Measurements from ENCODE around the gene STAT6. TPM values are rescaled to one million over a fixed set of nuclear protein-coding genes. Genes with fewer than 3 reads are reported as not detected.

The STAT6 gene
- total RNA-seq, 1 donor from 2014 or later: 12.9 TPM

GRCh38 chr12:57087010-57087690 is 24.0 kb downstream of the STAT6 start:
- H3K27me3 Mint-ChIP-seq (ENCODE audit: insufficient read depth, low read depth): peaks cover 7% of the 10 kb centered on the region
- Histone ChIP-seq H3F3A (ENCODE audit: low read depth) (peaks cover 44% of the 10 kb centered on the region), H2AFZ (replicated peaks) (peak overlapping the region; percentile 53), H3K79me2 (ENCODE audit: low read depth) (peaks cover 28% of the 10 kb centered on the region), H3K4me2 (peak overlapping the region; percentile 83), H3K27ac (peak overlapping the region; percentile 85), H3K4me3 (peak overlapping the region; percentile 74), H3K36me3 (no peaks in the 10 kb centered on the region), H3K4me1 (peaks cover 18% of the 10 kb centered on the region), H3K9me3 (ENCODE audit: low read depth) (no peaks in the 10 kb centered on the region), H4K20me1 (ENCODE audit: low read depth) (peaks cover 26% of the 10 kb centered on the region), H3K27me3 (no peaks in the 10 kb centered on the region), H3K9ac (no peak overlapping the region)
- H3K36me3 Mint-ChIP-seq: peaks cover 9% of the 10 kb centered on the region
- DNase-seq (ENCODE audit: low spot score): peak; percentile 89
- no peak for TF ChIP-seq CTCF (IDR thresholded peaks at IDR 0.05)
- TF ChIP-seq EZH2phosphoT487 (IDR thresholded peaks at IDR 0.05): no peak
- H3K4me1 Mint-ChIP-seq: peaks cover 47% of the 10 kb centered on the region
- peak overlapping the region; percentile 92 for H3K4me3 Mint-ChIP-seq
- peak overlapping the region; percentile 83 for H3K27ac Mint-ChIP-seq
- H3K9me3 Mint-ChIP-seq: no peaks in the 10 kb centered on the region

GRCh38 chr12:57086493-57087009 is 24.6 kb downstream of the STAT6 start:
- peak; percentile 90 for DNase-seq (ENCODE audit: low spot score)
- H3K79me2 ChIP-seq (ENCODE audit: low read depth): peaks cover 25% of the 10 kb centered on the region
- H4K20me1 ChIP-seq (ENCODE audit: low read depth): peaks cover 20% of the 10 kb centered on the region
- no peak overlapping the region for H3K9ac ChIP-seq
- H3K4me3 Mint-ChIP-seq: peak overlapping the region; percentile 87
- peaks cover 18% of the 10 kb centered on the region for H3K4me1 ChIP-seq
- H2AFZ ChIP-seq (replicated peaks): peak overlapping the region; percentile 53
- H3K4me2 ChIP-seq: peak overlapping the region; percentile 83
- H3K27me3 Mint-ChIP-seq (ENCODE audit: insufficient read depth, low read depth): peaks cover 7% of the 10 kb centered on the region
- no peaks in the 10 kb centered on the region for H3K9me3 ChIP-seq (ENCODE audit: low read depth)
- peaks cover 5% of the 10 kb centered on the region for H3K36me3 Mint-ChIP-seq
- no peaks in the 10 kb centered on the region for H3K27me3 ChIP-seq
- H3K9me3 Mint-ChIP-seq: no peaks in the 10 kb centered on the region
- peak; percentile 62 for TF ChIP-seq CTCF (IDR thresholded peaks at IDR 0.05)
- TF ChIP-seq EZH2phosphoT487 (IDR thresholded peaks at IDR 0.05): no peak
- H3K4me3 ChIP-seq: peak overlapping the region; percentile 74
- peaks cover 44% of the 10 kb centered on the region for H3F3A ChIP-seq (ENCODE audit: low read depth)
- H3K27ac ChIP-seq: peak overlapping the region; percentile 85
- H3K4me1 Mint-ChIP-seq: peaks cover 41% of the 10 kb centered on the region
- no peaks in the 10 kb centered on the region for H3K36me3 ChIP-seq
- H3K27ac Mint-ChIP-seq: peak overlapping the region; percentile 83

GRCh38 chr12:57085999-57086492 is 25.1 kb downstream of the STAT6 start:
- no peak for TF ChIP-seq CTCF (IDR thresholded peaks at IDR 0.05)
- TF ChIP-seq EZH2phosphoT487 (IDR thresholded peaks at IDR 0.05): no peak
- no peak for TF ChIP-seq EZH2 (IDR thresholded peaks at IDR 0.05)
- Mint-ChIP-seq H3K36me3 (peaks cover 5% of the 10 kb centered on the region), H3K27me3 (ENCODE audit: insufficient read depth, low read depth) (peaks cover 7% of the 10 kb centered on the region), H3K4me1 (peaks cover 38% of the 10 kb centered on the region), H3K4me3 (peak overlapping the region; percentile 87), H3K27ac (peak overlapping the region; percentile 83), H3K9me3 (no peaks in the 10 kb centered on the region)
- Histone ChIP-seq H3K79me2 (ENCODE audit: low read depth) (peaks cover 20% of the 10 kb centered on the region), H3K4me1 (peaks cover 18% of the 10 kb centered on the region), H3K4me2 (peak overlapping the region; percentile 83), H4K20me1 (ENCODE audit: low read depth) (peaks cover 15% of the 10 kb centered on the region), H3K27ac (peak overlapping the region; percentile 85), H3K27me3 (no peaks in the 10 kb centered on the region), H2AFZ (replicated peaks) (no peak overlapping the region), H3K9ac (no peak overlapping the region), H3F3A (ENCODE audit: low read depth) (peaks cover 44% of the 10 kb centered on the region), H3K4me3 (peak overlapping the region; percentile 74), H3K36me3 (no peaks in the 10 kb centered on the region), H3K9me3 (ENCODE audit: low read depth) (no peaks in the 10 kb centered on the region)
- peak; percentile 39 for DNase-seq (ENCODE audit: low spot score)

Measured in neural progenitor cell (in vitro differentiated cells).